ENCODE measurements around the gene DCPS.
"Not testable (repeated sequence)": the region's sequence is repeated elsewhere in the genome, so short reads cannot be mapped to it uniquely, and the experiment has no call there.

Gene DCPS

DNA sequence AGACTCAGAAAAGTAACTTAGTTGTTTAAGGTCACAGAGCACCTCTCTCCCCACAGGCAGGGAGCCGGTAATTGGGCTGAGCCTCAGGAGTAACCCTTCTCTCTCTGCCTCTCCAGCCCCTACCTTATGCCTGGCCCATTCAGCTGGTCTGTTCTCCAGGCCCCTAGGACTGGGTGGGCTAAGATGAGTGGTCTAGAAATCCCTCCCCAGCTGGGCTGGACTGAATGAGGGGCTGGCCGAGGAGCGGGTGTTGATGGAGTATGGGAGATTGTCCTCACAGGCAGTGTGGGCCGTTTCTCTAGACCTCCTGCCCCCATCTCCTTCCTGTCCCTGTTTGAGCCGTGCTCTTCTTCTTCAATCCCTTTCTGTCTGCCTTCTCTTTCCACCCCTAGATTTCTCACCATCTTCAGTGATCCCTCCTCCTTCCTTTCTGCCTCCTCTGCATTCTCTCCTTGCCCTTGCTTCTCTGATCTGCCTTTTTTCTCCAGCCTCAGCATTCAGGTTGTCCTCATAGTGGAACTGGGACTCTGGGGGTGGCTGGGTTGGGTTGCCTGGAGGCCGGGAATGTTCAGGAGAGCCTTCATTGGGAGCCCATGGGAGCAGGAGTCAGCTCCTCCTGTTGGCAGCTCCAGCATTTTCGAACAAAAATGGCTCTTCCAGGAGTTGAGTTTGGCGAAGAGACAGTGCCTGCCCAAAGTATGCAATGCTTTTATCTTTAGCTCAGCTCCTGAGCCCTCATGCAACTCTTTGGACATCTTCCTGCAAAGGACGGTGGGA lies 59.2 kb downstream of the DCPS start:
- no peak for DNase-seq

DNA sequence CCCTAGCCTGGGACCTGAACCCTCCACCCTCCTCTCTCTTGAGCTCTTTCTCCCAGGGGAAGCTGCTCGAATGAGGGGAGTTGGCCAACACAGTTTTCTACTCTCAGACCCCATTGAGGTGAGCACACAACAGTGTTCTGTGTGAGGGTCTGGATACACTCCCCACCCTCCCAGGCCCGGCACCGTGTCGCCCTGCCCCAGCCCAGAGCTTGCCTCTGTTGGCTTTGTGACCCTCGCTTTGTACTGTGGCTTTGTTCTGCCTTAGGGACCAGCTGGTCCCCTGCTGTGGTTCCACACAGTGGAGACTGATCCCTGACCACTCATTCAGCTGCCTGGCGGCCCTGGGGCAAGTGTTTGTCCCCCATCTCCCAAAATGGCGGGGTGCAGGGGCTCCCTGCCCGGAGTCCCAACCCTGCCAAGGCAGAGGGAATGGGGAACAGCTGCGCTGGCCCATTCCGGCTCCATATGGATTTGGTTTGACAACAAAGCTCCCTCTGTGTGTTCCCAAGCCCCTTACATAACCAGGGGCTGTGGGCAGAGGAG lies 59.9 kb downstream of the DCPS start:
- no peak for DNase-seq

DNA sequence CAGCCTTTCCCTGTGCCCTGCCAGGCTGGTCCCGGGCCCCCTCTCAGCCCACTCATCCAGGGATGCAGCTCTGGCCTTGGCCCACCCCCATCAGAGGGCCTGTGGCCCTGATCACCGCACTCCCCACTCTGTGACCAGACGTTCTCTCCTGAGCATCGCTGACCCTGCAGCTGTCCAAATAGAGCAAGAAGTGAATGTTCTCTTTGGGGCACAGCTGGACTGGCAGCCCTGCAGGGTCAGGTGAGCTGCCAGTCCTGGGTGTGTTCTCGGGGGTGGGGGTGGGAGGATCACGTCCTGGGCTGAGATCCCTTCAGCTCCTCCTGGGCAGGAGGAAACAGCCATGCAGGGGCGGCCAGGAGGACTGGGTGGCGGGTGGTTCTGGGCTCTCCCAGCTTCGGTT lies 60.9 kb downstream of the DCPS start:
- DNase-seq, result not testable (repeated sequence)

DNA sequence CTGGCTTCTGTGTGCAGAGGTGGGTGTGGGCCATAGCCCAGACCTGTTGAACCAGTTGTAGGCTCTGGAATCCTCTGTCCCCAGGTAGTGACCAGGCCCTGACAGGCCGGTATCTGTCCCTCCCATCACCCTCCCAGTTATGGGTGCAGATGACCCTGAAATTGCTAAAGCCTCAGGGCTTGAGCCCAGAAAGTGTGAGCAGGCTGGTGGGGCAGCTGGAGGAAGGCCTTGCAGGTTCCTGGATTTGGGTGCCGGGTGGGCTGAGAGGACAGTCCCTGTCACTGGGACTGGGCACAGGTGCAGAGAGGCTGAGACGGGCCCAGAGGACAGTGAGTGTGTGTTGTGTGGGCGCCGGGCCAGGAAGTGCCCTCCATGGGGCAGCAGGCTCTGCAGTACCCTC lies 61.6 kb downstream of the DCPS start:
- DNase-seq, result not testable (repeated sequence)

DNA sequence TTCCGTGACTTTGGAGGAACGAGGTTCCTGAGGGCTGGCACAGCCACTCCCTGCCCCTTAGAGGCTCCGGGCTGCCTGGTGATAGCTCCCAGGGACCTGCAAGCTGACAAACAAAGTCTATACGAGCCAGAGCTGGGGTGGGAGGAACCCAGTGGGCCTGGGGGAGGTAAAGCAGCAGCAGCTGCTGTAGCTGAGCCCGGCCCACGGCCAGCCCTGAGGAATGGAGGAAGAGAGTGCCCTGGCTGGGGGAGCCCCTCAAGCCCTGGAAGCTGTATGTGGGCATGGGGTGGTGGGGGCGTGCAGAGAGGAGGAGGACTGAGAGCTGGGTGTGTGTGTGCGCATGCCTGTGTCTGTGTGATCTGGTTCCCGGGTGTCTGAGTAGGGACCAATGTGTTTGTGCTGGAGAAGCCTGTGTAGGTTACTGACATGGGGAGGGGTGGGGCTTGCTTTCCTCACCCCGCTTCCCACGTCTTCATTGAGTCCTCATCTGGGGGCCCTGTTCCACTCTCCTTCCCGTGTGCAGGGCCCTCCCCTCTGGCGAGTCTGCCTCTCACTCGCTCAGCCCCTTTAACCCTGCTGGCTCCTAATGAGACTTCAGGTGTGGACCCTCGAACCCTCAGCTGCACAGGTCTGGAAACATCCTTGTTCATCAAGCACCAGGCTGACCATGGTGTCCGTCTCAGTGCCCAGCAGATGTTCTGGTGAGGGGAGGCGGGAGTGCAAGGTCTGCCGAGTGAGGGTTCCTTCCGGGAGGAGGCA lies 62.4 kb downstream of the DCPS start:
- DNase-seq, result no peak

DNA sequence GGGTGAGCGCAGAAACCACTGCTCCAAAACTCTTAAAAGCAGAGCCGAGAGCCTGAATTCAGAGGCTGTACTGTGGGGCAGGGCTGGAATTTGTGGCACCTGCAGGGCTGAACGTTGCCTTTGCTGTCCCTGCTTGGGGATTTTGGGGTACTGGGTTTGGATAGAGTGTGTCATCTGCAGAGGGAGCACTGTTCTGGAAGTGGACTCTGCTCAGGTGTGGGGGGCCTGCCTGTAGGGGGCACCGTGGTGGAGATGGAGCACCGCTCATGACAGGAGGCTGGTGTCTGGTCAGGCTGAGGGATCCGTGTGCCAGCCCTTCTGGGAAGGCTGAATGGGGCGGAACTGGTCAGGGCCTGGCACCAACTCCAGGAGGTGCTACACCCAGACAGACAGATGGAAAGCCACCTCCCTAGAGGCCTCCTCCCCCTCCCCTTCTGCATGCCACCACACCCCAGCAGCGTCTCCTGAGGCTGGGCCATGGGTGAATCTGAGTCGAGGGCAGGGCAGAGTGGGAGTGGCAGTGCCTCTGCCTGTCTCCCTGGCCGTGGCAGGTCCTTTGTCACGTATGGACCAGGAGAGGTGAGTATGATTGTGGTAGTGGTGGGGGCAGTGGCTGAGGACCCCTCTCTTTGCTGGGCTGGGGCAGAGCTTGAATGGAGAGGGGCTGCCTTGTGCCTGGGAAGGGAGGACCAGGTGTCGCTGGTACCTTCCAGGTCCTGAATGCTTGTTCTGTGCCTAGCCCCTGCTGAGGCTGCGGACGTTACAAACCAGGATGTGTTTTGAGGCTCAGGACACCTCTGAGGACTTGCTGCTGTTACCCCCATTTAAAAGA lies 63.2 kb downstream of the DCPS start:
- DNase-seq, result not testable (repeated sequence)

DNA sequence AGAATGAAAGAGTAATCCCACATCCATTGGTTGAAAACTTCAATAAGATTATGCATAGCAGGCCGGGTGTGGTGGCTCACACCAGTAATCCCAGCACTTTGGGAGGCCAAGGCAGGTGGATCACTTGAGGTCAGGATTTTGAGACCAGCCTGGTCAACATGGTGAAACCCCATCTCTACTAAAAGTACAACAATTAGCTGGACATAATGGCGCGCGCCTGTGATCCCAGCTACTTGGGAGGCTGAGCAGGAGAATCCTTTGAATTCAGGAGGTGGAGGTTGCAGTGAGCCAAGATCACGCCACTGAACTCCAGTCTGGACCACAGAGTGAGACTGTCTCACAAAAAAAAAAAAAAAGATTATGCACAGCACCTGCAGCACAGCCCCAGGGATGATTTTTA lies 63.9 kb downstream of the DCPS start:
- DNase-seq, result not testable (repeated sequence)

DNA sequence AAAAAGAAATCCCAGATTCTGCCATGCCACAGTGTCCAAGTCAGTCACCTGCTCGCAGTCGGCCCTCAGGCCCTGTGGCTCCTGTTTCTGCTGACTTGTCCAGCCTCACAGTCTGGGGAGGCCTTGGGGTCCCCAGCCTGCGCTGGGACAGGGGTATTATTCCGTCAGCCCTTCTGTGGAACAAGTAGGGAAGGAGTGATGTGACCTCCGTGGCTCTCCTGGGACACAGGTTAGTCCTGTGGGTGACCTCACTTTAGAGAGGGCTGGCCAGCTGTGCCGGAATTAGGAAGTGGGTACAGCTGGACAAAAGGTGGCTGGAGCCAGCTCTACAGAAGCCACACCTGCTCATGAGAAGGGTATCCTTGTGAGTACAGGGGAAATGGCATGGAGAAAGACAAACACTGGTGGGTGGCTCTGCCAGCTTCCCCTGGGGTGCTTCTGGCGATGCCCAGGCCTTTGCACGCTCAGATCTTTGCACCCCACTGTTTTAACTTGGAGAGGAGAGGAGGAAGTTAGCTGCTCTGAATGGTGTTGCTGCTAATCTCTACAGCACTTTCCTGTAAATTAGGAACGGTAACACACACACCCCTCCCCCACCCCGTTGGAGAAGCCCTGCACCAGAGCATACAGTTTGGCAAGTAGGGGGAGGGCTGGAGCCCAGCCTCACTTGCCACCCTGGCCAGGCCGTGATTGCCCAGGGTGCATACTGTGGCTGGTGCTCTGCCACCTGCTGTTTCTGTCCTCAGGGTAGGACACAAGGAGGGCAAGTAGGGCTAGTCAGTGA lies 64.7 kb downstream of the DCPS start:
- not testable (repeated sequence) for DNase-seq

DNA sequence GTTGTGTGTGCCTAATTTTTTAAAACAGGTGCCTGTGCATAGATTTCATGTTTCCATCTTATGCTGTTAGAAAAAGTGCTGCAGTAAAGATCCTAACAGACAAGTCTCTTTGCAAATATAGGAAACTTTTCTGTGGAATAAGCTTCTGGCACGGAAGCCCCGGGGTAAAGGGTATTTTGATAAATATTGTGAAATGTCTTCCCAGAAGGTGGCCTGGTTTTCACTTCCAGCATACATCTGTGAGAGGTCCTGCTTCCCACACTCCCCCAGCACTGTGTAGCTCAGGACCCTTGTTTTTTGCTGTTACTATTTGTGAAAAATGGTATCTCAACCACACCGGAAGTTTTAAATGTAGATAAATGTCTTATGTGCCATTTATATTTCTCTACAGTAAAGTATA lies 66.2 kb downstream of the DCPS start:
- DNase-seq, result no peak

DNA sequence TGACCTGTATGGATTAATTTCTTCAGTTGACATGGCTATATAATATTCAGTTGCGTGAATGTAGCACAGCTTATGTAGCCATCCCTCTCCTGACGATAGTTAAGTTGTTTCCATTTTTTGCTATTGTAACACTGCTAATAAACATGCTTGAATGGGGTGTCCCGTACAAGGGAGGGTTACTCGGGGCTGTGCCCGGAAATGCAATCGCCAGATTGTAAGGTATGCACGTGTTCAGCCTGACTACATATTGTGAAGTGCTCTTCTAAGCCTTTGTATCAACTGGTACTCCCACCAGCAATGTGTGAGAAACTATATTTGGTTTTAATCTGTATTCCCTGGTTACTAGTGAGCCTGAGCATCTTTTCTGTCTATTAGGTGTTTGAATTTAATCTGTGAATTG lies 67.7 kb downstream of the DCPS start:
- DNase-seq, result no peak

DNA sequence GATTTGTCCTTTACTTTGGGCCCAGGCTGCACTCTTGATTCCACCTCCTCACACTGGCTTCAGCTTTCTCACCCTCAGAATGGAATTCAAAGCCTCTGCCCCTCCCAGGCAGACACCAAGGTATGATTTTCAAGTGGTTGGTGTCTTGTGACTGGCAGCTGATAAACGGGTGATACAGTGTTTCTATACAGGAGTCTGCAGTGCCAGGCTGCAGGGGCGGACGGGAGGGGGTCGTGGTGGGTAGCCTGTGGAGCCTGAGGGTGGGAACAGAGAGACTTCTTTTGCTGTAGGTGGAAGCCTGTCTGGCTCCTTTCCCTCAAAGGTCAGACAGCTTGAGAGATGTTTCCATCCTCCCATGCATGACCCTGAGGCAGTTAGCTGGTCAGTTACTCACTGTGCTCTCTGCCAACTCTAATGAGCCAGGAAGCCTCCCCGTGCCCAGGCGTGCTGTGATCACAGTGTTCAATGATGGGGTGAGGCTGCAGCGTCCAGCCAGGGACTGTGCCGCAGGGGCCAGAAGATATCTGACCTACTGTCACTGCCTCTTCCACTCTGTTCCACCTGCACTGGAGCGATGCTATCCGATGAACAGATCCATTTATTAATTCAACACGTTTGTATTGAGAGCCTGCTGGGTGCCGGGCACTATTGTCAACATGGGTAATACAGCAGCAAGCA lies 69.7 kb downstream of the DCPS start:
- DNase-seq, result not testable (repeated sequence)

DNA sequence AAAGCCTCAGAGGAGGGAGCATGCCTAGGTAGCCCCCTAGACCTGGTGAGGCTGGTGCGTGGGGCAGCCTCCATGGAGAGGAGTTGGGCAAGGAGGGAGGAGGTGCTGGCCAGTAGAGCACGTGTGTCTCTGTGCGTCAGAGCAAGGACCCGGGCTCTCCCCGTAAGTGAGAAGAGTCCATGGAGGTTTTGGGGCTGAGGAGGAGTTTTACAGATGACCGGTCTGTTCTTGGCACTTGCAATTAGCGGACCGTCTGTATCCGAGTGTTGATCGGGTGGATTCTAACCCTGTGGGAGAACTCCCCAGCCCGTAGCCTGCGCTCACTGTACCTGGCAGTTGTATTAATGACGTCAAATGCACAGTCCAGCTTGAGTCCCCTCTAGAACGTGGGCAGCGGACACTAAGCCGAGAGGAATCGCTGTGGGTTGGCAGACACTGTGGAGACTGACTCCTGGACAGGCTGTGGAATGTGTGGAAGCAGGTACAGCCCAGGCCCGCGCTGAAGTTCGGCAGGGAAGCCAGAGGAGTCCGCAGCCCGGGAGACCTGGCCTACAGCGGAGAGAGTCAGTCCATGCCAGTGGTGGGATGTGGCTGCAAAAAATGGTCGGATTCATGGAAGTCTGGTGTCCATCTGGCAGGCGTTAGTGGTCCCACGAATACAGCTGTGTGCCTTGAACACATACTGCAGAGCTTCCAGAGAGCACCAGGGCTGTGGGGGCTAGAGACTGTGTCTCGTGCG lies 70.9 kb downstream of the DCPS start:
- not testable (repeated sequence) for DNase-seq

DNA sequence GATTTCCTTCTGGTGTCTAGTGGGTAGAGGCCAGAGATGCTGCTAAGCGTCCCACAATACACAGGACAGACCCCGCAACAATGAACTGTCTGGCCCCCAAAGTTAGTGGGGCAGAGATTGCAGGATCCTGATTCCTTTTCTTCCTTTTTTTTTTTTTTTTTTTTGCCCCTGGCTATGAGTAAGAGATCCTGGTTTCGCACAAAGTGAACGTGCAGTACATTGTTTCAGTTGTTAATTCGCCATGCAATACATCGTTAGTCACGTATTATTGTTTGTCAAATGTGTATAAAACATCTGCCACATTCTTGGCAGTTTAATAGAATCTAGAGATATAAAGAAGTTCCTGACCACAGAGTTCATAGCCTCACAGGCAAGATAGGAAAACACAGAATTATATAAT lies 71.9 kb downstream of the DCPS start:
- DNase-seq, result no peak

DNA sequence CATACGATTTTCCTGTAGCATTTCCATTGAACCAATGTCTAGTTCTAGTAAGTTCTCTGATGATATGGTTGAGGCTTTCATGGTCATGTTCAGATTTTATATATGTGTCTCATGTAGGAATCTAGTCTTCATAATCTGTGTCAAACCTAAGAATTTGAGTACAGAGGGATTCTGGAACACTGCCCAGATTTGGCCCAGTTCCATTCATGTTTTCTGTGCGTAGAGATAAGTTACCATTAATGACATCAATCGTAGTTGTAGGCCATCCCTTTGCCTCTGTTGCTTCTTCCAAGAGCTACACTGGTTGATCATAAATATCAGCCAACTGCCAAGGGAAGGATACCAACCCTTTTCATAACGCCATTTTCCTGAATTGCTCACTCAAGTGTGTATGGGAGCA lies 74.9 kb downstream of the DCPS start:
- no peak for DNase-seq

DNA sequence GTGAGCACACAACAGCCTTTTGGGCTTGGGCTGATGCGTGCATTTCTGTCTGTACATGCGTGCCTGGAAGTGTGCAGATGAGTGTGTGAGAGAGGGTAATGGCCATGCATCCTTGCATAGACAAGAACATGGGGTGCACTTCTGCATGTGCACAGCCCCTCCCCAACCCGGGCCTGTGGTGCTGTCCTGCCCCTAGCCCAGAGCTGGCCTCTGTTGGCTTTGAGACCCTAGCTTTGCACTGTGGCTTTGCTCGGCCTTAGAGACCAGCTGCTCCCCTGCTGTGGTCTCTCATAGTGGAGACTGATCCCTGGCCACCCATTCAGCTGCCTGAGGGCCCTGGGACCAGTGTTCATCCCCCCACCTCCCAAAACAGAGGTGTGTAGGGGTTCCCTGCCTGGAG lies 77.0 kb downstream of the DCPS start:
- DNase-seq, result no peak

DNA sequence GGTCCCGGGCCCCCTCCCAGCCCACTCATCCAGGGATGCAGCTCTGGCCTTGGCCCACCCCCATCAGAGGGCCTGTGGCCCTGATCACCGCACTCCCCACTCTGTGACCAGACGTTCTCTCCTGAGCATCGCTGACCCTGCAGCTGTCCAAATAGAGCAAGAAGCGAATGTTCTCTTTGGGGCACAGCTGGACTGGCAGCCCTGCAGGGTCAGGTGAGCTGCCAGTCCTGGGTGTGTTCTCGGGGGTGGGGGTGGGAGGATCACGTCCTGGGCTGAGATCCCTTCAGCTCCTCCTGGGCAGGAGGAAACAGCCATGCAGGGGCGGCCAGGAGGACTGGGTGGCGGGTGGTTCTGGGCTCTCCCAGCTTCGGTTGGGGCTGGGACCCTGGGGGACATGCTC lies 78.1 kb downstream of the DCPS start:
- not testable (repeated sequence) for DNase-seq

DNA sequence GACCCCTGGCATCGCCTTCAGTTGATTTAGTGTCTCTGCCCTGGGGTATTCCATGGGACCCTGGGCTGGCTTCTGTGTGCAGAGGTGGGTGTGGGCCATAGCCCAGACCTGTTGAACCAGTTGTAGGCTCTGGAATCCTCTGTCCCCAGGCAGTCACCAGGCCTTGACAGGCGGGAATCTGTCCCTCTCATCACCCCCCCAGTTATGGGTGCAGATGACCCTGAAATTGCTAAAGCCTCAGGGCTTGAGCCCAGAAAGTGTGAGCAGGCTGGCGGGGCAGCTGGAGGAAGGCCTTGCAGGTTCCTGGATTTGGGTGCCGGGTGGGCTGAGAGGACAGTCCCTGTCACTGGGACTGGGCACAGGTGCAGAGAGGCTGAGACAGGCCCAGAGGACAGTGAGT lies 78.8 kb downstream of the DCPS start:
- not testable (repeated sequence) for DNase-seq

DNA sequence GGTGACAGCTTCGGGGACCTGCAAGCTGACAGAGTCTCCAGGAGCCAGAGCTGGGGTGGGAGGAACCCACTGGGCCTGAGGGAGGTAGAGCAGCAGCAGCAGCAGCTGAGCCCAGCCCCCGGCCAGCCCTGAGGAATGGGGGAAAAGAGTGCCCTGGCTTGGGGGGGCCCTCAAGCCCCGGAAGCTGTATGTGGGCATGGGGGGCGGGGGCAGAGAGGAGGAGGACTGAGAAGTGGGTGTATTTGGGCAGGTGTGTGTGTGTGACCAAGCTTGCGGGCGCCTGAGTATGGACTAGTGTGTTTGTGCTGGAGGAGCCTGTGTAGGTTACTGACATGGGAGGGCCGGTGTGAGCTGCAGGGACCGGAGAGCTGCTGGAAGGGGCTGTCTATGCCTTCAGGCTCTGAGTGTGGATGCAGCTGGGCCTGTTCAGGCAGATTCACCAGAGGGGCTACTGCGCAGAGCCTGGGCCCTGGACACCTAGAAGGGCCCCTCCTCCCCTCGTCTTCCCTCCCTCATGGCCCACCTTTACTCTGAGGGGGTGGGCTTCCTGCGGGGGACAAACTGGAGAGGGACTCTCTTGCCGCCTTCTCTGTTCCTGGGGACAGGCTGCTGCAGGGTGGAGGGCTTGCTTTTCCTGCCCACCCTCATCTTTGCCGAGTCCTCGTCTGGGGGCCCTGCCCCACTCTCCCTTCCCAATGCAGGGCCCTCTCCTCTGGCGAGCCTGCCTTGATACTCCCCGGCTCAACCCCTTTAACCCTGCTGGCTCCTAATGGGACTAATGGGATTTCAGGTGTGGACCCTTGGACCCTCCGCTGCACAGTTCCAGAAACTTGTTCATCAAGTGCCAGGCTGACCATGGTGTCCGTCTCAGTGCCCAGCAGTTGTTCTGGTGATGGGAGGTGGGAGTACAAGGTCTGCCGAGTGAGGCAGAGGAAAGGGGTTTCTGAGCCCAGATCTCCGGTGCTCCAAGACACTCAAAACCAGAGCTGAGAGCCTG lies 79.8 kb downstream of the DCPS start:
- DNase-seq, result no peak

DNA sequence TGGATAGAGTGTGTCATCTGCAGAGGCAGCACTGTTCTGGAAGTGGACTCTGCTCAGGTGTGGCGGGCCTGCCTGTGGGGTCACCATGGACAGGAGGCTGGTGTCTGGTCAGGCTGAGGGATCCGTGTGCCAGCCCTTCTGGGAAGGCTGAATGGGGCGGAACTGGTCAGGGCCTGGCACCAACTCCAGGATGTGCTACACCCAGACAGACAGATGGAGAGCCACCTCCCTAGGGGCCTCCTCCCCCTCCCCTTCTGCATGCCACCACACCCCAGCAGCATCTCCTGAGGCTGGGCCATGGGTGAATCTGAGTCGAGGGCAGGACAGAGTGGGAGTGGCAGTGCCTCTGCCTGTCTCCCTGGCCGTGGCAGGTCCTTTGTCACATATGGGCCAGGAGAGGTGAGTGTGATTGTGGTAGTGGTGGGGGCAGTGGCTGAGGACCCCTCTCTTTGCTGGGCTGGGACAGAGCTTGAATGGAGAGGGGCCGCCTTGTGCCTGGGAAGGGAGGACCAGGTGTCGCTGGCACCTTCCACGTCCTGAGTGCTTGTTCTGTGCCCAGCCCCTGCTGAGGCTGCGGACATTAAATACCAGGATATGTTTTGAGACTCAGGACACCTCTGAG lies 80.7 kb downstream of the DCPS start:
- no peak for DNase-seq

Measured in CD4-positive, alpha-beta T cell treated with Interleukin-12 subunit alpha and Interleukin-12 subunit beta, for 1 hour (primary cell).